Type B pancreatic cell (in vitro differentiated cells): ENCODE measurements around the gene BNIP3. TPM values are rescaled to one million over a fixed set of nuclear protein-coding genes. Genes with fewer than 3 reads are reported as not detected.
"Not testable (repeated sequence)": the region's sequence is repeated elsewhere in the genome, so short reads cannot be mapped to it uniquely, and the experiment has no call there.

ENCODE experiments used
- DNase-seq: peaks from one replicate; pipeline ENCODE4 v3.0.0; 2021; ENCODE audit warnings: mixed read lengths; ENCODE audit not compliant: unreplicated experiment; ENCODE audit errors: extremely low spot score
- H3K27ac Mint-ChIP-seq: 2 replicates; pipeline ENCODE4 v1.8.0; 2021; ENCODE audit warnings: mild to moderate bottlenecking, mixed read lengths
- H3K27me3 Mint-ChIP-seq: 2 replicates; pipeline ENCODE4 v1.8.0; 2021; ENCODE audit warnings: mixed read lengths
- H3K36me3 Mint-ChIP-seq: 2 replicates; pipeline ENCODE4 v1.8.0; 2021; ENCODE audit warnings: mixed read lengths
- H3K4me1 Mint-ChIP-seq: one replicate; pipeline ENCODE4 v1.8.0; 2021; ENCODE audit warnings: mixed read lengths; ENCODE audit not compliant: unreplicated experiment
- H3K4me3 Mint-ChIP-seq: 2 replicates; pipeline ENCODE4 v1.8.0; 2021; ENCODE audit warnings: mild to moderate bottlenecking, mixed read lengths
- H3K9me3 Mint-ChIP-seq: 2 replicates; pipeline ENCODE4 v1.8.0; 2021; ENCODE audit warnings: mixed read lengths
- CTCF ChIP-seq: fragments of 200-600 bp; sonication (generic); conservative IDR thresholded peaks from 2 replicates; pipeline ENCODE4 v1.5.0; 2021; ENCODE audit warnings: antibody characterized with exemption, mild to moderate bottlenecking
- total RNA-seq: library from RNA; stranded (reverse); gene quantifications from 2 replicates; pipeline ENCODE4 v1.2.1, GENCODE V29; 2021; ENCODE audit warnings: low replicate concordance

BNIP3 gene
- total RNA-seq, 1 donor from 2014 or later = 30.2 TPM

- no peak for DNase-seq
- Mint-ChIP-seq H3K9me3 (peaks cover 4% of the 10 kb centered on the region), H3K4me3 (no peak overlapping the region), H3K27me3 (no peaks in the 10 kb centered on the region), H3K4me1 (peaks cover 32% of the 10 kb centered on the region), H3K27ac (no peak overlapping the region), H3K36me3 (peaks cover 29% of the 10 kb centered on the region)
- no peak for TF ChIP-seq CTCF
Observed at GRCh38 chr10:131925011-131925649, 56.6 kb downstream of the BNIP3 start.

GRCh38 chr10:131923038-131923756 lies 58.5 kb downstream of the BNIP3 start:
- Mint-ChIP-seq H3K9me3 (peaks cover 4% of the 10 kb centered on the region), H3K4me3 (no peak overlapping the region), H3K36me3 (peaks cover 29% of the 10 kb centered on the region), H3K27ac (no peak overlapping the region), H3K4me1 (peaks cover 18% of the 10 kb centered on the region), H3K27me3 (no peaks in the 10 kb centered on the region)
- no peak for TF ChIP-seq CTCF
- DNase-seq = no peak

GRCh38 chr10:131921184-131921583 lies 60.5 kb downstream of the BNIP3 start:
- DNase-seq = no peak
- H3K36me3 Mint-ChIP-seq = peaks cover 19% of the 10 kb centered on the region
- H3K4me3 Mint-ChIP-seq = peak overlapping the region; percentile 1
- peaks cover 17% of the 10 kb centered on the region for H3K4me1 Mint-ChIP-seq
- TF ChIP-seq CTCF = no peak
- H3K27ac Mint-ChIP-seq = peak overlapping the region; percentile 82
- no peaks in the 10 kb centered on the region for H3K27me3 Mint-ChIP-seq
- H3K9me3 Mint-ChIP-seq = peaks cover 4% of the 10 kb centered on the region

- Mint-ChIP-seq H3K36me3 (peaks cover 19% of the 10 kb centered on the region), H3K9me3 (peaks cover 4% of the 10 kb centered on the region), H3K4me3 (no peak overlapping the region), H3K4me1 (peaks cover 17% of the 10 kb centered on the region), H3K27me3 (no peaks in the 10 kb centered on the region), H3K27ac (peak overlapping the region; percentile 82)
- DNase-seq = no peak
- TF ChIP-seq CTCF = no peak
Observed at GRCh38 chr10:131920693-131921092, 61.0 kb downstream of the BNIP3 start.

GRCh38 chr10:131920151-131920550 lies 61.6 kb downstream of the BNIP3 start:
- peaks cover 14% of the 10 kb centered on the region for H3K36me3 Mint-ChIP-seq
- DNase-seq = no peak
- H3K27me3 Mint-ChIP-seq = no peaks in the 10 kb centered on the region
- H3K4me3 Mint-ChIP-seq = no peak overlapping the region
- peak overlapping the region; percentile 21 for H3K27ac Mint-ChIP-seq
- H3K9me3 Mint-ChIP-seq = peaks cover 4% of the 10 kb centered on the region
- no peak for TF ChIP-seq CTCF
- peaks cover 17% of the 10 kb centered on the region for H3K4me1 Mint-ChIP-seq

- DNase-seq, H3K27me3 Mint-ChIP-seq, H3K4me3 Mint-ChIP-seq, H3K9me3 Mint-ChIP-seq, H3K27ac Mint-ChIP-seq: not testable (repeated sequence)
- Mint-ChIP-seq H3K4me1 (peaks cover 17% of the 10 kb centered on the region), H3K36me3 (peaks cover 10% of the 10 kb centered on the region)
Observed at GRCh38 chr10:131919461-131919860, 62.3 kb downstream of the BNIP3 start.
